ENCODE results near the gene USP17L12. TPM values are rescaled to one million over a fixed set of nuclear protein-coding genes. Genes with fewer than 3 reads are reported as not detected.

Gene USP17L12
- total RNA-seq = not detected in 2 replicates

GRCh38 chr4:9219852-9220251 is at the start of gene USP17L12:
Gene USP17L12, plus strand, starts transcription at chr4:9220152. Its CDS starts 0 bp downstream, at chr4:9220152.

GRCh38 chr4:9210357-9210756 is 9.6 kb upstream of the USP17L12 start, which contains the start of gene USP17L10:
Gene USP17L10, plus strand, starts transcription at chr4:9210657. Its CDS starts 0 bp downstream, at chr4:9210657.

GRCh38 chr4:9215105-9215504 is 4.8 kb upstream of the USP17L12 start, which contains the start of gene USP17L11:
Gene USP17L11, plus strand, starts transcription at chr4:9215405. Its CDS starts 0 bp downstream, at chr4:9215405.

GRCh38 chr4:9224596-9224995 is 4.6 kb downstream of the USP17L12 start, which contains the start of gene USP17L13:
Gene USP17L13, plus strand, starts transcription at chr4:9224896. Its CDS starts 0 bp downstream, at chr4:9224896.

GRCh38 chr4:9234085-9234484 is 14.1 kb downstream of the USP17L12 start, which contains the start of gene USP17L15:
Gene USP17L15, plus strand, starts transcription at chr4:9234385. Its CDS starts 0 bp downstream, at chr4:9234385.

GRCh38 chr4:9243579-9243978 is 23.6 kb downstream of the USP17L12 start, which contains the start of gene USP17L17:
Gene USP17L17, plus strand, starts transcription at chr4:9243879. Its CDS starts 0 bp downstream, at chr4:9243879.

GRCh38 chr4:9247953-9248680 is 28.2 kb downstream of the USP17L12 start, which contains the start of gene USP17L18:
Gene USP17L18, plus strand, starts transcription at chr4:9248630. Its CDS starts 0 bp downstream, at chr4:9248630.

GRCh38 chr4:9253078-9253477 is 33.1 kb downstream of the USP17L12 start, which contains the start of gene USP17L19:
Gene USP17L19, plus strand, starts transcription at chr4:9253378. Its CDS starts 0 bp downstream, at chr4:9253378.

GRCh38 chr4:9257824-9258223 is 37.9 kb downstream of the USP17L12 start, which contains the start of gene USP17L20:
Gene USP17L20, plus strand, starts transcription at chr4:9258124. Its CDS starts 0 bp downstream, at chr4:9258124.

GRCh38 chr4:9262572-9262971 is 42.6 kb downstream of the USP17L12 start, which contains the start of gene USP17L21:
Gene USP17L21, plus strand, starts transcription at chr4:9262872. Its CDS starts 0 bp downstream, at chr4:9262872.

GRCh38 chr4:9267319-9267718 is 47.4 kb downstream of the USP17L12 start, which contains the start of gene USP17L22:
Gene USP17L22, plus strand, starts transcription at chr4:9267619. Its CDS starts 0 bp downstream, at chr4:9267619.

Other genes starting within 250 kb of the USP17L12 start
- not detected in 2 replicates for gene FAM90A26, start 49.7 kb upstream of the USP17L12 start, total RNA-seq
- not detected in 2 replicates for gene USP17L10, start 9.5 kb upstream of the USP17L12 start, total RNA-seq
- gene USP17L11, start 4.7 kb upstream of the USP17L12 start, total RNA-seq = not detected in 2 replicates
- gene USP17L13, start 4.7 kb downstream of the USP17L12 start, total RNA-seq = not detected in 2 replicates
- gene USP17L15, start 14.2 kb downstream of the USP17L12 start, total RNA-seq = not detected in 2 replicates
- not detected in 2 replicates for gene USP17L17, start 23.7 kb downstream of the USP17L12 start, total RNA-seq
- gene USP17L18, start 28.5 kb downstream of the USP17L12 start, total RNA-seq = not detected in 2 replicates
- gene USP17L19, start 33.2 kb downstream of the USP17L12 start, total RNA-seq = not detected in 2 replicates
- not detected in 2 replicates for gene USP17L20, start 38.0 kb downstream of the USP17L12 start, total RNA-seq
- not detected in 2 replicates for gene USP17L21, start 42.7 kb downstream of the USP17L12 start, total RNA-seq
- not detected in 2 replicates for gene USP17L22, start 47.5 kb downstream of the USP17L12 start, total RNA-seq
- not detected in 2 replicates for gene USP17L24, start 105.0 kb downstream of the USP17L12 start, total RNA-seq
- not detected in 2 replicates for gene USP17L25, start 109.8 kb downstream of the USP17L12 start, total RNA-seq
- not detected in 2 replicates for gene USP17L26, start 114.5 kb downstream of the USP17L12 start, total RNA-seq
- gene USP17L5, start 119.3 kb downstream of the USP17L12 start, total RNA-seq = not detected in 2 replicates
- gene USP17L27, start 124.0 kb downstream of the USP17L12 start, total RNA-seq = not detected in 2 replicates
- gene USP17L28, start 128.7 kb downstream of the USP17L12 start, total RNA-seq = not detected in 2 replicates
- gene USP17L29, start 133.5 kb downstream of the USP17L12 start, total RNA-seq = not detected in 2 replicates
- gene USP17L30, start 143.0 kb downstream of the USP17L12 start, total RNA-seq = not detected in 2 replicates
- not detected in 2 replicates for gene DEFB131A, start 224.3 kb downstream of the USP17L12 start, total RNA-seq

Measured in thoracic aorta endothelial cell (primary cell).